Measurements from ENCODE around the gene SYT17. TPM values are rescaled to one million over a fixed set of nuclear protein-coding genes. Genes with fewer than 3 reads are reported as not detected.

The SYT17 gene
- polyA plus RNA-seq, 3 donors = 0.81 to 4.9 (median 1.1) TPM

DNA sequence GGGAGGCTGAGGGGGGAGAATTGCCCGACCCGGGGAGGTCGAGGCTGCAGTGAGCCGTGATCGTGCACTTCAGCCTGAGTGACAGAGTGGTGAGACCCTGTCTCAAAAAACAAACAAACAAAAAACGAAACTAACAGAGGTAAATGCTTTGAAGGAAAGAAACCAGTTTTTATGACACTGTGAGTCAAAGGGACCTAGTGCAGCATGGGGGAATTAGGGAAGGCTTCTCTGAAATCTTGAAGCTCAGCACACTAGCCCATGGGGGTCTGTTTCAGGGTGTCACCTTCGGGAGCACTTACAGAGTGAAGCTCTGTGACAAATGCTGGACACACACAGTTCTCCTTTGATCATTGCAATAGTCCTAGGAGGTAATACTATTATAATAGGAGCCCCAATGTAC lies 37.7 kb upstream of the SYT17 start:
- Mint-ChIP-seq H3K9me3 (peaks cover 0 to 12% (median 4%) of the 10 kb centered on the region in 7 donors), H3K4me1 (peaks cover 54% of the 10 kb centered on the region), H3K4me3 (peak overlapping the region; percentile 70 to 88), H3K27me3 (ENCODE audit: low read depth in 3 of 3) (no peaks in the 10 kb centered on the region), H3K27ac (peak overlapping the region in 5 of 7 donors; percentile 9 to 94 (median 85)), H3K36me3 (peaks cover 1 to 3% of the 10 kb centered on the region in 2 donors)
- Histone ChIP-seq H4K20me1 (ENCODE audit: insufficient read depth, low read length) (no peaks in the 10 kb centered on the region), H3K9ac (ENCODE audit: insufficient read depth, low read length, poor library complexity, severe bottlenecking) (peak overlapping the region; percentile 11), H3K4me2 (replicated peaks; ENCODE audit: extremely low read depth, low read length, poor library complexity, severe bottlenecking) (peak overlapping the region; percentile 65), H2AFZ (ENCODE audit: insufficient read depth, low read depth, low read length, poor library complexity, severe bottlenecking) (peak overlapping the region; percentile 53), H3K27ac (ENCODE audit: low read depth in 1 of 2, low read length in 2 of 2) (peak overlapping the region in 1 of 2 donors; percentile 63), H3K36me3 (replicated peaks in 1 of 2; ENCODE audit: control insufficient read depth in 1 of 2, insufficient read depth in 2 of 2, low read length in 2 of 2) (no peaks in the 10 kb centered on the region), H3K4me1 (ENCODE audit: control insufficient read depth in 1 of 2, insufficient read depth in 2 of 2, low read length in 2 of 2) (peaks cover 52 to 59% of the 10 kb centered on the region in 2 donors), H3K4me3 (replicated peaks in 1 of 3; ENCODE audit: low read depth in 2 of 3, low read length in 3 of 3) (peak overlapping the region in 1 of 3 experiments; percentile 60), H3K79me2 (ENCODE audit: insufficient read depth, low read length) (no peaks in the 10 kb centered on the region), H3K9me3 (replicated peaks in 1 of 2; ENCODE audit: control insufficient read depth in 1 of 2, insufficient read depth in 1 of 2, low read length in 2 of 2) (peaks cover 0 to 6% of the 10 kb centered on the region in 2 donors), H3K27me3 (ENCODE audit: control insufficient read depth in 2 of 2, insufficient read depth in 2 of 2, low read length in 2 of 2) (no peaks in the 10 kb centered on the region)
- TF ChIP-seq, protein P1, sequence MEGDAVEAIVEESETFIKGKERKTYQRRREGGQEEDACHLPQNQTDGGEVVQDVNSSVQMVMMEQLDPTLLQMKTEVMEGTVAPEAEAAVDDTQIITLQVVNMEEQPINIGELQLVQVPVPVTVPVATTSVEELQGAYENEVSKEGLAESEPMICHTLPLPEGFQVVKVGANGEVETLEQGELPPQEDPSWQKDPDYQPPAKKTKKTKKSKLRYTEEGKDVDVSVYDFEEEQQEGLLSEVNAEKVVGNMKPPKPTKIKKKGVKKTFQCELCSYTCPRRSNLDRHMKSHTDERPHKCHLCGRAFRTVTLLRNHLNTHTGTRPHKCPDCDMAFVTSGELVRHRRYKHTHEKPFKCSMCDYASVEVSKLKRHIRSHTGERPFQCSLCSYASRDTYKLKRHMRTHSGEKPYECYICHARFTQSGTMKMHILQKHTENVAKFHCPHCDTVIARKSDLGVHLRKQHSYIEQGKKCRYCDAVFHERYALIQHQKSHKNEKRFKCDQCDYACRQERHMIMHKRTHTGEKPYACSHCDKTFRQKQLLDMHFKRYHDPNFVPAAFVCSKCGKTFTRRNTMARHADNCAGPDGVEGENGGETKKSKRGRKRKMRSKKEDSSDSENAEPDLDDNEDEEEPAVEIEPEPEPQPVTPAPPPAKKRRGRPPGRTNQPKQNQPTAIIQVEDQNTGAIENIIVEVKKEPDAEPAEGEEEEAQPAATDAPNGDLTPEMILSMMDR (IDR thresholded peaks at IDR 0.05) = no peak
- no peak for DNase-seq
- no CpG with 5 or more reads among the region's 7 CpGs for WGBS (ENCODE audit: insufficient coverage)
- intact Hi-C loops (cut with micrococcal nuclease) = loop anchor here in 1 of 2 donors (5.0 kb wide), 1 partner anchor 33 kb away; no protein-coding TSS in a partner anchor

DNA sequence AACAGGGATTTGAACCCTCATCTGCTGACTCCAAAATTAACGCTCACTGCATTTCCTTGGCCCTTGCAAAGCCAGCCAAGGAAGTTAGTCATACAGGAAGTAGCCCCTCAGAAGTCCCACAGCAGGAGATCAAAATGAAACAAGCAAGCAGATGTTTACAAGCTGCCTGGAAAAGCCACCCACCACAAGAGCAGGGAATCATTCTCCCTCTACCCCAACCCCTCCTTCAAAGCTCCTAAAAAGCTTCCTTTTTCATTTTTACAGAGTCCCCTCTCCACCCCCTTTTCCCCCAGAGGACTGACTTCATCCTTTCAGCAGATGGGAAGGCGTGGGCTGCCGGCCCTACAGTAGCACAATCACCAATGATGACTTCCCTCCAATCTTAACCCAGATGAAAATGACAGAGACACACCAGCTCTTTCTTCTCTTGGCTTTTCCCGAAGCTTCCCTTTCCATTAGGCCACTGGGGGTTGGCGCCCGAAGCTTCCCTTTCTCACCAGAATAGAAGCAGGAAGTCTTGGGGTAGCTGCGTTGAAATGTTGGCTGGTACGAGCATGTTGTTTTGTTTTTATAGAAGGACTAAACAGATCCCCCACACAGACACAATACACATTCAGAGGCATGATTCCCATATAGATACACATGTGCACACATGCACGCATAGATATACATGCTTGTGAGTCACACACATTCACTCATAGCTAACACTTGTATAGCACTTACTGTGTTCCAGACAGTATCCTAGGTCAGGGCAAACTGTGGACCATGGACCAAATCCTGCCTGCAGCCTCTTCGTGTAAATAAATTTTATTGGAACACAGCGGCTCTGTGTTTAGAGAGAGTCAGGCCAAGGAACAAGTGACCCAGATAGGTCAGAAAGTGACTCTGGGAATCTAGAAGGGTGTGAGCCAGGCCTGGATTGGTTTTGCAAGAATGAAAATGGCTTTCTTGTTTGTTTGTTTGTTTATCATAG lies 36.9 kb upstream of the SYT17 start:
- H3K36me3 Mint-ChIP-seq = no peaks in the 10 kb centered on the region
- H3K4me3 Mint-ChIP-seq = peak overlapping the region; percentile 70 to 88
- peaks cover 0 to under 1% (median 0%) of the 10 kb centered on the region in 3 donors for H3K27me3 Mint-ChIP-seq (ENCODE audit: low read depth in 3 of 3)
- no peaks in the 10 kb centered on the region for H3K79me2 ChIP-seq (ENCODE audit: insufficient read depth, low read length)
- no peaks in the 10 kb centered on the region for H4K20me1 ChIP-seq (ENCODE audit: insufficient read depth, low read length)
- peak overlapping the region; percentile 53 for H2AFZ ChIP-seq (ENCODE audit: insufficient read depth, low read depth, low read length, poor library complexity, severe bottlenecking)
- peak overlapping the region; percentile 65 for H3K4me2 ChIP-seq (replicated peaks; ENCODE audit: extremely low read depth, low read length, poor library complexity, severe bottlenecking)
- peak overlapping the region; percentile 51 to 63 for H3K27ac ChIP-seq (ENCODE audit: low read depth in 1 of 2, low read length in 2 of 2)
- H3K36me3 ChIP-seq (replicated peaks in 1 of 2; ENCODE audit: control insufficient read depth in 1 of 2, insufficient read depth in 2 of 2, low read length in 2 of 2) = no peaks in the 10 kb centered on the region
- peak overlapping the region in 1 of 3 experiments; percentile 60 for H3K4me3 ChIP-seq (replicated peaks in 1 of 3; ENCODE audit: low read depth in 2 of 3, low read length in 3 of 3)
- H3K27ac Mint-ChIP-seq = peak overlapping the region; percentile 68 to 94 (median 85)
- H3K4me1 ChIP-seq (ENCODE audit: control insufficient read depth in 1 of 2, insufficient read depth in 2 of 2, low read length in 2 of 2) = peaks cover 56 to 63% of the 10 kb centered on the region in 2 donors
- H3K9ac ChIP-seq (ENCODE audit: insufficient read depth, low read length, poor library complexity, severe bottlenecking) = peak overlapping the region; percentile 11
- intact Hi-C loops (cut with micrococcal nuclease) = loop anchor here in 1 of 2 donors (5.0 kb wide), 1 partner anchor 34 kb away; no protein-coding TSS in a partner anchor
- WGBS (ENCODE audit: insufficient coverage) = 53% methylated on average over 5 of the region's 11 CpGs
- TF ChIP-seq, protein P1 (IDR thresholded peaks at IDR 0.05) = no peak
- peaks cover 0 to 7% (median 3%) of the 10 kb centered on the region in 7 donors for H3K9me3 Mint-ChIP-seq
- H3K27me3 ChIP-seq (ENCODE audit: control insufficient read depth in 2 of 2, insufficient read depth in 2 of 2, low read length in 2 of 2) = no peaks in the 10 kb centered on the region
- peaks cover 0 to 5% of the 10 kb centered on the region in 2 donors for H3K9me3 ChIP-seq (replicated peaks in 1 of 2; ENCODE audit: control insufficient read depth in 1 of 2, insufficient read depth in 1 of 2, low read length in 2 of 2)
- peak; percentile 29 to 59 (median 57) for DNase-seq
- peaks cover 59% of the 10 kb centered on the region for H3K4me1 Mint-ChIP-seq
